GM10266 (cell line): Measurements from ENCODE around the gene KIF3A.

Experiments
- DNase-seq: peaks from one replicate; pipeline ENCODE4 v3.0.0; 2012; ENCODE audit errors: extremely low spot score
- TF ChIP-seq, protein P1 (sequence below): IDR thresholded peaks from 2 replicates; pipeline ENCODE4 v1.5.1; 2012; ENCODE audit warnings: mild to moderate bottlenecking, low read depth; ENCODE audit not compliant: control insufficient read depth, insufficient read depth; ENCODE audit errors: missing control alignments

KIF3A gene

GRCh38 chr5:132748522-132749000 is 11.2 kb upstream of the KIF3A start:
- TF ChIP-seq, protein P1, sequence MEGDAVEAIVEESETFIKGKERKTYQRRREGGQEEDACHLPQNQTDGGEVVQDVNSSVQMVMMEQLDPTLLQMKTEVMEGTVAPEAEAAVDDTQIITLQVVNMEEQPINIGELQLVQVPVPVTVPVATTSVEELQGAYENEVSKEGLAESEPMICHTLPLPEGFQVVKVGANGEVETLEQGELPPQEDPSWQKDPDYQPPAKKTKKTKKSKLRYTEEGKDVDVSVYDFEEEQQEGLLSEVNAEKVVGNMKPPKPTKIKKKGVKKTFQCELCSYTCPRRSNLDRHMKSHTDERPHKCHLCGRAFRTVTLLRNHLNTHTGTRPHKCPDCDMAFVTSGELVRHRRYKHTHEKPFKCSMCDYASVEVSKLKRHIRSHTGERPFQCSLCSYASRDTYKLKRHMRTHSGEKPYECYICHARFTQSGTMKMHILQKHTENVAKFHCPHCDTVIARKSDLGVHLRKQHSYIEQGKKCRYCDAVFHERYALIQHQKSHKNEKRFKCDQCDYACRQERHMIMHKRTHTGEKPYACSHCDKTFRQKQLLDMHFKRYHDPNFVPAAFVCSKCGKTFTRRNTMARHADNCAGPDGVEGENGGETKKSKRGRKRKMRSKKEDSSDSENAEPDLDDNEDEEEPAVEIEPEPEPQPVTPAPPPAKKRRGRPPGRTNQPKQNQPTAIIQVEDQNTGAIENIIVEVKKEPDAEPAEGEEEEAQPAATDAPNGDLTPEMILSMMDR: no peak

DNA sequence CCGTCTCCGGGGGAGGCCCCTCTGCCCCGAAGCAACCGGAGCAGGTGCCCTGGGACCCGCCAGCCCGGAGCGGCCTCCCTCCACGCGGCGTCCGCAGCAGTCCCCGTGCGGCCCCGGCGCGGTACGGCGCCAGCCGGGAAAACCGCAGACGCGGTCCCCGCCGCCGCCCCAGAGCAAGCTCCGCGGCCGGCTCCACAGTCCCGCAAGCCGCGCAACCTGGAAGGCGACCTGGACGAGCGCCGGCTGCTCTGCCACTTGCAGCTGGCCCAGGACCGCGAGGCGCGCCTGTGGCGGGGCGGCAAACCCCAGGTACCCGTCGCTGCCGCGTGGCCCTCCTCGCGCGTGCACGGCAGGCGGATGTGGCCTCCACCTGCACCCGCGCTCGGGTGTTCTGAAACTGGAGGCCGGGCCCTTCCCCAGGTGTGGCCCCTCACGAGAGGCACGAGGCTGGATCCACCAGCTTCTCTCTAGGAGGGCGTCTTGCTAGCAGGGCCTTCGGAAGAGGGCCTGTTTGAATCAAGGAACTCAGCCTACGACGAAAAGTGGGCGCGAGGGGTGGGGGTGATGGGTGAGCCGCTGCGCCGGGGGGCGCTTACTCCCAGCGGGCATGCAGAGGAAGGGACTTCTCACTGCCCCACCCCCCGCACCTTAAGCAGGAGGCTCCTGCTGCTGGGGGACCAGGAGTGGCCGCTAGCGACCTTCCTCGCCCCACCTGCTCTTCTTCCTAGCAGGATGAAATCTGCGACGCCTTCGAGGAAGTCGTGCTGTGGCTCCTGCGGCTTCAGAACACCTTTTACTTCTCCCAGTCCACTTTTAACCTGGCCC is 10.5 kb upstream of the KIF3A start:
- DNase-seq: no peak
- TF ChIP-seq, protein P1: no peak

More at GRCh38 chr5:132748522-132749000, 11.2 kb upstream of the KIF3A start:
- DNase-seq: no peak

DNA sequence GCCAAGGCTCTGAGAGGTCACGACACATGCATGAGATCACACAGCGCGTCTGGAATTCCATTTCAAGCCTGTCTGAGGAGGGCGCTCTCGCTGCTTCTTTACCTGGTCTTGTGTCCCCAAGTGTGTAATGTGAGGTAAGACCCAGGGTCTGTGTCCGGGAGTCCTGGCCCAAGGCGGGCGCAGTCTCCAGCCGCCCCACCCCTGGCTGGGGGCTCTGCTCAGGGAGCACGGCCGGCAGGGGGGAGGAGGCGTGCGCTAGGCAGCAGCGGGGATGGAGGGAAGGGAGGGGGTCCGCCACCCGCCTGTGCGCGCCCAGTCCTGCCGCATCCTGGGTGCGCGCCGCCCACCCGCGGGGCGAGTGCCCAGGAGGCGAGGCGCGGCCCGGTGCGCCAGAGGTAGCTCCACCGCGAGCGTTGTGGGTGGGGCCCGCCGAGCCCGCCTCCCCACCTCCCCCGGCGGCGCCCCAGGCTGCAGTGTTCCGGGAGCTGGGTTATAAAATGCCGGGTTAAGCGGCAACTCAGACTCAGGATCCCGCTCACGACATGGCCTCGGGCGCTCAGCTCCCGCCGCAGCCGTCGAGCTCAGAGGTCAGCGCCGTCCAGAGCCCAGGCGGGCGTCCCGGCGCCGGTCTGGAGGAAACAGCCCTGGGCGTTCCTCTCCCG is 9.7 kb upstream of the KIF3A start, which contains the start of gene CCNI2:
CCNI2 (plus strand) TSS at position 473 of the 662 bp plus-strand sequence; CDS start at position 543, 70 bp downstream.
- peak; percentile 75 for DNase-seq
- TF ChIP-seq, protein P1: peak; percentile 57

GRCh38 chr5:132746592-132746953 is 9.2 kb upstream of the KIF3A start:
- TF ChIP-seq, protein P1: no peak
- no peak for DNase-seq

- no peak for DNase-seq
Measured at GRCh38 chr5:132744659-132745058, 7.3 kb upstream of the KIF3A start.

GRCh38 chr5:132742626-132743025 is 5.3 kb upstream of the KIF3A start:
- no peak for DNase-seq

More at GRCh38 chr5:132744659-132745058, 7.3 kb upstream of the KIF3A start:
- TF ChIP-seq, protein P1: no peak

More at GRCh38 chr5:132742626-132743025, 5.3 kb upstream of the KIF3A start:
- TF ChIP-seq, protein P1: no peak
